HepG2 (cell line): ENCODE results near the gene KRTAP5-6. TPM values are rescaled to one million over a fixed set of nuclear protein-coding genes. Genes with fewer than 3 reads are reported as not detected.
A peak's percentile ranks its signal among the peaks of the same experiment; 100 is the strongest.

Experiments used
- ATM ChIP-seq: fragments of 450-650 bp; IDR thresholded peaks from 2 replicates; pipeline ENCODE4 v1.7.1; 2017; ENCODE audit warnings: mild to moderate bottlenecking, borderline replicate concordance
- CENPT ChIP-seq: sonication (generic); formaldehyde crosslinking; IDR thresholded peaks from 2 replicates; pipeline ENCODE4 v1.8.0; 2022; ENCODE audit warnings: low read depth, mild to moderate bottlenecking, moderate library complexity, missing genetic modification reagents
- CREM ChIP-seq, 2 experiments: sonication (generic) in 1 of 2; formaldehyde crosslinking in 1 of 2; IDR thresholded peaks; 2 replicates each; pipeline versions ENCODE4 v1.4.0 to v1.6.1; 2016 to 2020; ENCODE audit warnings: antibody characterized with exemption in 1 of 2, mild to moderate bottlenecking in 1 of 2, missing genetic modification reagents in 1 of 2
- ETV5 ChIP-seq: IDR thresholded peaks from 2 replicates; pipeline ENCODE4 v1.6.1; 2018; ENCODE audit warnings: missing biosample characterization, missing genetic modification reagents, inconsistent platforms, borderline replicate concordance
- FOXK1 ChIP-seq: sonication (generic); formaldehyde crosslinking; IDR thresholded peaks from 2 replicates; pipeline ENCODE4 v1.4.0; 2020; ENCODE audit warnings: low read depth, missing genetic modification reagents, borderline replicate concordance
- MATR3 ChIP-seq: sonication (generic); formaldehyde crosslinking; IDR thresholded peaks from 2 replicates; pipeline ENCODE4 v1.4.0; 2020; ENCODE audit warnings: missing genetic modification reagents
- MAZ ChIP-seq, 2 experiments: sonication (generic) in 1 of 2; formaldehyde crosslinking in 1 of 2; IDR thresholded peaks; 2 replicates each; pipeline versions ENCODE4 v1.5.0 to v1.6.1; 2012 to 2020; ENCODE audit warnings: low read depth in 2 of 2, mild to moderate bottlenecking in 2 of 2, borderline replicate concordance in 1 of 2, improper control_type of control experiment in 1 of 2, low read length in 1 of 2, missing genetic modification reagents in 1 of 2, moderate library complexity in 1 of 2
- MEIS1 ChIP-seq: sonication (generic); formaldehyde crosslinking; IDR thresholded peaks from 2 replicates; pipeline ENCODE4 v1.9.0; 2021; ENCODE audit warnings: mild to moderate bottlenecking, missing genetic modification reagents, moderate library complexity, borderline replicate concordance
- NFYC ChIP-seq: IDR thresholded peaks from 2 replicates; pipeline ENCODE4 v1.6.1; 2016; ENCODE audit warnings: missing genetic modification reagents, missing compliant biosample characterization
- PHF21A ChIP-seq: sonication (generic); formaldehyde crosslinking; IDR thresholded peaks from 2 replicates; pipeline ENCODE4 v1.5.0; 2020; ENCODE audit warnings: mild to moderate bottlenecking, missing genetic modification reagents
- POGZ ChIP-seq: sonication (generic); formaldehyde crosslinking; IDR thresholded peaks from 2 replicates; pipeline ENCODE4 v1.4.0; 2020; ENCODE audit warnings: mild to moderate bottlenecking, missing genetic modification reagents
- RORA ChIP-seq: sonication (generic); formaldehyde crosslinking; IDR thresholded peaks from 2 replicates; pipeline ENCODE4 v1.5.0; 2020; ENCODE audit warnings: mild to moderate bottlenecking, missing genetic modification reagents, moderate library complexity
- ZNF652 ChIP-seq: IDR thresholded peaks from 2 replicates; pipeline ENCODE4 v1.6.1; 2016; ENCODE audit warnings: low read depth, borderline replicate concordance
- ZNF703 ChIP-seq: sonication (generic); formaldehyde crosslinking; IDR thresholded peaks from 2 replicates; pipeline ENCODE4 v1.5.1; 2020; ENCODE audit warnings: missing genetic modification reagents, mild to moderate bottlenecking, moderate library complexity, borderline replicate concordance
- ZNF766 ChIP-seq: sonication (generic); formaldehyde crosslinking; IDR thresholded peaks from 2 replicates; pipeline ENCODE4 v1.5.0; 2020; ENCODE audit warnings: missing genetic modification reagents, borderline replicate concordance
- ZNF790 ChIP-seq: sonication (generic); formaldehyde crosslinking; IDR thresholded peaks from 2 replicates; pipeline ENCODE4 v1.8.0; 2022; ENCODE audit warnings: missing genetic modification reagents, mild to moderate bottlenecking, borderline replicate concordance
- polyA plus RNA-seq, 8 experiments: library from polyadenylated mRNA; depleted of rRNA in 3 of 8; stranded (reverse) in 7 of 8; unstranded in 1 of 8; fragments of >200 nt; fragmentation: Illumina TruSeq in 4 of 8; extraction: Trizol in 4 of 8; gene quantifications; 2 replicates each; pipeline versions ENCODE4 v1.2.1 to v1.2.3, GENCODE V29; 2011 to 2016; ENCODE audit warnings: low read depth in 4 of 8, missing spikeins in 1 of 8, mixed read lengths in 1 of 8; ENCODE audit not compliant: insufficient read depth in 1 of 8
- total RNA-seq, 5 experiments: library from RNA; depleted of rRNA; stranded (reverse); fragments of >200 nt; fragmentation: Illumina TruSeq; extraction: Trizol; gene quantifications; 2 replicates each; pipeline ENCODE4 v1.2.3, GENCODE V29; 2016; ENCODE audit warnings: low read depth in 1 of 5
- TF ChIP-seq, protein P1 (sequence below): sonication (generic); formaldehyde crosslinking; IDR thresholded peaks from 2 replicates; pipeline ENCODE4 v1.4.0; 2020; ENCODE audit warnings: missing genetic modification reagents, borderline replicate concordance
- TF ChIP-seq, protein P2 (sequence below): conservative IDR thresholded peaks from 2 replicates; pipeline ENCODE4 v1.6.1; 2018; ENCODE audit warnings: missing genetic modification reagents
- TF ChIP-seq, protein P3 (sequence below): sonication (generic); formaldehyde crosslinking; IDR thresholded peaks from 2 replicates; pipeline ENCODE4 v1.4.0; 2020; ENCODE audit warnings: mild to moderate bottlenecking, missing genetic modification reagents
- TF ChIP-seq, protein P4 (sequence below), 2 experiments: sonication (generic) in 1 of 2; formaldehyde crosslinking in 1 of 2; IDR thresholded peaks; 2 replicates each; pipeline versions ENCODE4 v1.5.1 to v1.6.1; 2011 to 2020; ENCODE audit warnings: borderline replicate concordance in 1 of 2, low read depth in 1 of 2, low read length in 1 of 2, mild to moderate bottlenecking in 1 of 2, missing genetic modification reagents in 1 of 2, moderate library complexity in 1 of 2

The KRTAP5-6 gene
- total and polyA plus RNA-seq, 2 of the 13 experiments (the other 11 are each of a cell fraction or from before 2014, with no cell fraction given): not detected

DNA sequence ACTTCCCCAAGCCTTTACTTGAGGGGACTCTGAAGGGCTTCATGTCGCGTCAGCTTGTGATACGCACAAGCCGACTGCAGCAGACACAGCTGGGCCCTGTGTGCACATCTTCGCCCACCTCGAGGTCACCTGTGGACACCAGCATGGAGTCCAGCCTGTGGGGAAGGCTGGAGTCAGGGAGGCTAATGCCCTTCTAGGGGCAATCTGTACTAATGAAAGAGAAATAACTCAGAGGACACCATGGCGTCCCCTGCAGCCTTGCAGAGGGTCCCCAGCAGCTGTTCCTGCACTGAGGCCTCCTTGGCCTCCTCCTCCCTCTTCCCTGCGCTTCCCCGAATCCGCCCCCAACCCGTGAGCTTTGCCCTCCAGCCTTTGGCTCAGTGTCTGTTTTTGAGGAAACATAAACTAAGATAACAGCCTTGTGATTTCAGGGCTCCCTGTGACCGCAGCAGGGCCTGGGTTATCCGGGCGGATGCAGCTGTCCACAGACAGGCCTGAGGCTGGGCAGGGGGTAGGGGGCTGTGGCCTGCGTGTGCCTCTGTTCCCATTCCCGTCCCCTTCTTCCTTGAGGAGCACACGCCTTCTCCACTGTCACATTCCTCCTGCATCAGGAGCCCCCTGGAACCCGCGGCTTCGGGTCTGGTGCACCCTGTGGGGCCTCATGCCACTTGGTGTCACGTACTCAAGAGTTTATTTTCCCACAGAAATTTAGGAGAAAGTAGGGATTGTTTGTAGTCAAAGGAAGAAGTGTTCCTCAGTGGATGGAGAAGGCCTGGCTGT, 42.4 kb upstream of the KRTAP5-6 start (continued):
- TF ChIP-seq, protein P1, sequence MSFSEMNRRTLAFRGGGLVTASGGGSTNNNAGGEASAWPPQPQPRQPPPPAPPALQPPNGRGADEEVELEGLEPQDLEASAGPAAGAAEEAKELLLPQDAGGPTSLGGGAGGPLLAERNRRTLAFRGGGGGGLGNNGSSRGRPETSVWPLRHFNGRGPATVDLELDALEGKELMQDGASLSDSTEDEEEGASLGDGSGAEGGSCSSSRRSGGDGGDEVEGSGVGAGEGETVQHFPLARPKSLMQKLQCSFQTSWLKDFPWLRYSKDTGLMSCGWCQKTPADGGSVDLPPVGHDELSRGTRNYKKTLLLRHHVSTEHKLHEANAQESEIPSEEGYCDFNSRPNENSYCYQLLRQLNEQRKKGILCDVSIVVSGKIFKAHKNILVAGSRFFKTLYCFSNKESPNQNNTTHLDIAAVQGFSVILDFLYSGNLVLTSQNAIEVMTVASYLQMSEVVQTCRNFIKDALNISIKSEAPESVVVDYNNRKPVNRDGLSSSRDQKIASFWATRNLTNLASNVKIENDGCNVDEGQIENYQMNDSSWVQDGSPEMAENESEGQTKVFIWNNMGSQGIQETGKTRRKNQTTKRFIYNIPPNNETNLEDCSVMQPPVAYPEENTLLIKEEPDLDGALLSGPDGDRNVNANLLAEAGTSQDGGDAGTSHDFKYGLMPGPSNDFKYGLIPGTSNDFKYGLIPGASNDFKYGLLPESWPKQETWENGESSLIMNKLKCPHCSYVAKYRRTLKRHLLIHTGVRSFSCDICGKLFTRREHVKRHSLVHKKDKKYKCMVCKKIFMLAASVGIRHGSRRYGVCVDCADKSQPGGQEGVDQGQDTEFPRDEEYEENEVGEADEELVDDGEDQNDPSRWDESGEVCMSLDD (CRISPR knock-in tag): no peak
- TF ChIP-seq ETV5 (CRISPR knock-in tag): peak; percentile 76; the same call in 1 of the 2 replicates
- TF ChIP-seq RORA (CRISPR knock-in tag): no peak
- no peak for TF ChIP-seq MATR3 (CRISPR knock-in tag)
- TF ChIP-seq MAZ (IDR thresholded peaks at IDR 0.05; ENCODE audit: borderline replicate concordance, low read depth, low read length): no peak
- TF ChIP-seq MAZ (CRISPR knock-in tag; IDR thresholded peaks at IDR 0.05; ENCODE audit: low read depth): no peak
- TF ChIP-seq, protein P2, sequence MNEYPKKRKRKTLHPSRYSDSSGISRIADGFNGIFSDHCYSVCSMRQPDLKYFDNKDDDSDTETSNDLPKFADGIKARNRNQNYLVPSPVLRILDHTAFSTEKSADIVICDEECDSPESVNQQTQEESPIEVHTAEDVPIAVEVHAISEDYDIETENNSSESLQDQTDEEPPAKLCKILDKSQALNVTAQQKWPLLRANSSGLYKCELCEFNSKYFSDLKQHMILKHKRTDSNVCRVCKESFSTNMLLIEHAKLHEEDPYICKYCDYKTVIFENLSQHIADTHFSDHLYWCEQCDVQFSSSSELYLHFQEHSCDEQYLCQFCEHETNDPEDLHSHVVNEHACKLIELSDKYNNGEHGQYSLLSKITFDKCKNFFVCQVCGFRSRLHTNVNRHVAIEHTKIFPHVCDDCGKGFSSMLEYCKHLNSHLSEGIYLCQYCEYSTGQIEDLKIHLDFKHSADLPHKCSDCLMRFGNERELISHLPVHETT (CRISPR knock-in tag): no peak
- no peak for TF ChIP-seq ZNF652 (CRISPR knock-in tag)
- TF ChIP-seq POGZ (CRISPR knock-in tag): no peak
- TF ChIP-seq, protein P3, sequence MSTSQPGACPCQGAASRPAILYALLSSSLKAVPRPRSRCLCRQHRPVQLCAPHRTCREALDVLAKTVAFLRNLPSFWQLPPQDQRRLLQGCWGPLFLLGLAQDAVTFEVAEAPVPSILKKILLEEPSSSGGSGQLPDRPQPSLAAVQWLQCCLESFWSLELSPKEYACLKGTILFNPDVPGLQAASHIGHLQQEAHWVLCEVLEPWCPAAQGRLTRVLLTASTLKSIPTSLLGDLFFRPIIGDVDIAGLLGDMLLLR (CRISPR knock-in tag): no peak
- TF ChIP-seq CREM (IDR thresholded peaks at IDR 0.05): peak; percentile 73
- TF ChIP-seq CREM (CRISPR knock-in tag; IDR thresholded peaks at IDR 0.05): no peak
- 0 out of 2 replicates have a peak, but pooled peaks have one; percentile 24 for TF ChIP-seq FOXK1 (CRISPR knock-in tag)
- TF ChIP-seq, protein P4, sequence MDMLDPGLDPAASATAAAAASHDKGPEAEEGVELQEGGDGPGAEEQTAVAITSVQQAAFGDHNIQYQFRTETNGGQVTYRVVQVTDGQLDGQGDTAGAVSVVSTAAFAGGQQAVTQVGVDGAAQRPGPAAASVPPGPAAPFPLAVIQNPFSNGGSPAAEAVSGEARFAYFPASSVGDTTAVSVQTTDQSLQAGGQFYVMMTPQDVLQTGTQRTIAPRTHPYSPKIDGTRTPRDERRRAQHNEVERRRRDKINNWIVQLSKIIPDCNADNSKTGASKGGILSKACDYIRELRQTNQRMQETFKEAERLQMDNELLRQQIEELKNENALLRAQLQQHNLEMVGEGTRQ (IDR thresholded peaks at IDR 0.05; ENCODE audit: low read depth, low read length): no peak
- TF ChIP-seq, protein P4 (CRISPR knock-in tag; IDR thresholded peaks at IDR 0.05; ENCODE audit: borderline replicate concordance): no peak
- TF ChIP-seq CENPT (CRISPR knock-in tag): no peak
- no peak for TF ChIP-seq NFYC (CRISPR knock-in tag)
- no peak for TF ChIP-seq ZNF790 (CRISPR knock-in tag)
- no peak for TF ChIP-seq ZNF766 (CRISPR knock-in tag)
- TF ChIP-seq ZNF703 (CRISPR knock-in tag): 0 out of 2 replicates have a peak, but pooled peaks have one; percentile 38
- peak; percentile 58 for TF ChIP-seq PHF21A
- no peak for TF ChIP-seq ATM
- TF ChIP-seq MEIS1: peak; percentile 80; the same call in 1 of the 2 replicates
